Pulmonary artery endothelial cell (primary cell): ENCODE results near the gene RELN. TPM values are rescaled to one million over a fixed set of nuclear protein-coding genes. Genes with fewer than 3 reads are reported as not detected.
"Not testable (repeated sequence)": the region's sequence is repeated elsewhere in the genome, so short reads cannot be mapped to it uniquely, and the experiment has no call there.

Experiments used
- DNase-seq: peaks from one replicate; pipeline ENCODE4 v3.0.0-alpha.2; 2011; ENCODE audit warnings: low read depth, low spot score
- total RNA-seq: library from RNA; depleted of rRNA; stranded (reverse); fragments of >200 nt; gene quantifications from 2 replicates; pipeline ENCODE4 v1.2.3, GENCODE V29; 2014

RELN gene
- total RNA-seq, 1 donor from 2014 or later = 7.9 TPM

DNA sequence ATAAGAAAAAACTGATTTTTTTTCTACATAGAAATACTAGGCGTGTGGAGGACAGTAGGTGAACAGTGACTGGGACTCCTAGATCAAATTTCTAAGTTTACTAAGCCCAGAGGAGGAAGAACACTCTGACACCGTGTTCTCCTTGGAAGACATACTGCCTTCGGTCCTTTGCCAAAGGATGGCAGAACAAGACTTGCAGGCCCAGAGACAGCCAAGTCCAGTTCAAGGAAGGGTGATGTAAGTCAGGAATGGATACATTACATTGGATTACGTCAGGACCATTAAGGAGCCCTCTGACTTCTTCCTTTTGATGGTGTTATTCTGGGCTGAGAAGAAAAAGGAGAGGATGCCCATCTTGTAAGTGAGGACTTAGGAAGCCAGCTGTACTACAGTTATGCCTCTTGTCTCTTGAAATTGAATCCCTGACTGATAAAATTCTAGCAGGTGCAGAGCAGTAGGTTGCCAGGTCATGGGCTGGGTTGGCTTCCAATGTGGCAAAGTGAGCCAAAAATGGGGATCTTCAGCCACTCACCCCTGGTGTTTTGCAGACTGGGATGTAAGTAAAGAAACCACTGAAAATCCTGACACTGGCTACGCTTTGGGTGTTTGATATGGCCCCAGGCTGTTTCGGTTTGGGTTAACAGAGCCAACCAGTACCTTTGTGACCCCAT, 45.1 kb downstream of the RELN start:
- no peak for DNase-seq

DNA sequence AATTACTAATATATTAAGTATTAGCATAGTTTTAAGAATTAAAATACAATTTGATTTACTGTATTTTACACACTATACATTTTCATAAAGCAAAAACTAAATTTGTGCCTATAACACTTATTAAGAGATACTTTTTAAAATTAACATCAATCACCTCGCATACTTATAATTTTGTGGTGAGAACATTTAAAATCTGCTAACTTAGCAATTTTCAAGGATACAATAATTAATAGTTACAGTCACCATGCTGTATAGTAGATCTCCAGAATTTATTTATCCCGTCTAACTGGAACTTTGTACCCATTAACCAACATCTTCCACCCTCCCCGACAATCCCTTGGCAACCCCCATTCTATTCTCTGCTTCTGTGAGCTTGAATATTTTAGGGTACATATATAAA, 47.5 kb downstream of the RELN start:
- no peak for DNase-seq

DNA sequence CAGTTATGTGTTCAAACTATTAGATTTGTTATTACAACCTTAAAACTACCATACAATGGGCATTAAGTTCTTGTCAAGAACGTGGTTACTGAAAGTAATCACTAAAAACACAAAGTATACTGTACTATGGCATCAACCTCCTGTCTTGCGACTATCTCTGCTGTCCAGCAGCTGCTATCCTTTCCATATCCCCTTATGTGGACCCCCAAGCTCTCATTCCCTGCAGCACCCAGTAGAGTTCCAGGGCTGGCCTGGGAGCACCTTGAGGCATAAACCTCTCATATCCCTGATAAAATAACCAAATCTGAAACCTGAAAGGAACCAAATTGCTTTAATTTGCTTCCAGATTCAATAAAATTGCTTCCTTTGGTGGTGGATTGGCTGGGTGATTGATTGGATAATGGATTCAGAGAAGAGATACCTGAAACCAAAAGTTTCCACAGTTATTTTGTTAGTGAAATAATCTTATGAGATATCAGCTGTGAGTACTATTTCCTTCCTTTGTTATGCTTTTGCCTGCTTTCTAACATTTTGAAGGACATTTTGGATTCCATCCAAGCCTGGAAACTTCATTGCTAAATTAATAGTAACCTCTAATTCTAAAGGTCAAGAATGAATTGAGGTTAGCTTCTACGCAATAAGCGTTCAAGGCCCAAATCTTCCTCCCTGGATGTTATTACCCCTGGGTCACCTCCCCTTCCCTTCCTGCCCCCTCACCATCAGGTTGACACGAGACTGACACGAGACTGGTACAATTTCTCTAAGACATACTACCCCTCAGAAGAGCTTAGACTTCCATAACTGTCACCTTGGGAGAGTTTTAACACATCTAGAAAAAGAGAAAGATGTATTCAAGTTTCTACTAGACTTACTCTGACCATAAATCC, 48.8 kb downstream of the RELN start:
- DNase-seq = no peak

DNA sequence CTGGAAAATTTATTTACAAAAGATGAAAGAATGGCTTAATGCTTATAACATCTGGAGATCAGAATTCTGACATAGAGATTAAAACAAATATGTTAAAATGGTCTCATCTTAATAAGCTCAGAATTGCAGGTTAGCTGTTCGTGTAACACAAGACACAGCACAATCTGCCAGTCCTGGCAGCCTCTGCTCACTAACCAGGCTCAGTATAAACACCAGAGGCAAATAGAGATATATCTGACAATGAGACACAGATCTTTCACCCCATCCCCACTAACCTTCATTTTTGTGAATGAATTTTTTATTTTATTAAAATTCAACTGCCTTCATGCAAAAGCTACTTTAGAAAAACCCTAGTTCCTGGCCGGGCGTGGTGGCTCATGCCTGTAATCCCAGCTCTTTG, 51.8 kb downstream of the RELN start:
- DNase-seq = no peak

DNA sequence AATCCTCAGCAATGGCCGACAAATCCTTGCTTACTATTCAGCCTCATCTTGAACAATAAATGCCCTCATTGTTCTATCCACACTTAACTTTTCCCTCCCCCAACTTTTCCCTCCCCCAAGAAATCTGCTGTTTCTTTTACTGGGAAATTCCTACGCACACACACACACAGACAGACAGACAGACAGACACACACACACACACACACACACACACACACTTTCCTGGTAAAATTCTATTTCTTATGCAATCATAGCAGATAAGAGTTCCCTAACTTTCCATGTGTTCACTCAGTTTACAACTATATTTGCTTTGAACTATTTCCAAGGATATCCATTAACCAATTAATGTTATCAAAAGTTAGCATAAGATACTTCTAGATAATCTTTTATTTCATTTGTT, 52.9 kb downstream of the RELN start:
- DNase-seq = no peak

DNA sequence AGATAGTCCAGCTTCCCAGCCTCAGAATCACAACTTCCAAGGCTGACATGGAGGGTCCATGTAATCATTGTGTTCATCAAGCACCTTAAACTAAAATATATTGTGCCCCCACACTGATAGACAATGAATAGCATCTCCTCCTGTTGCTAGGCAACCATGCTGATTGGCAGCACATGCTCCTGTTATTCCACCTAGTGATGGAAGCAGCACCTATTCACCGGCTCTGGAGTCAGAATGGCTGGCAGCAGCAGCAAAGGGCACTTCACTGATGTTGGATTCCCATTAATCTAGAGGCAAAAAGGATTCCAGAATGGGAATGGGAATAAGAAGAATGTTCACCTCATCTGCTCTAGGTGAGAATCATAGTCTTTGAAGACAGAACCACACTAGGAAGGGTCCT, 55.0 kb downstream of the RELN start:
- DNase-seq = no peak

DNA sequence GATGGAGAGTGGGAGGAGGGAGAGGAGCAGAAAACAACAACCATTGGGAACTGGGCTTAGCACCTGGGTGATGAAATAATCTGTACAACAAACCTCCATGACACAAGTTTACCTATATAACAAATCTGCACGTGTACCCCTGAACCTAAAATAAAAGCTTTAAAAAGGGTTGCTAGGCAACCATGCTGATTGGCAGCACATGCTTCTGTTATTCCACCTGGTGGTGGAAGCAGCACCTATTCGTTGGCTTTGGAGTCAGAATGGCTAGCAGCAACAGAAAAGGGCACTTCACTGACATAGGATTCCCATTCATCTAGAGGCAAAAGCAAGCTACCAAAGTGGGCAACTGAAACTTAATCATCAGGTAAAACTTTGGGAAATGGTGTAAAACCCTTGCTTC, 57.1 kb downstream of the RELN start:
- no peak for DNase-seq

DNA sequence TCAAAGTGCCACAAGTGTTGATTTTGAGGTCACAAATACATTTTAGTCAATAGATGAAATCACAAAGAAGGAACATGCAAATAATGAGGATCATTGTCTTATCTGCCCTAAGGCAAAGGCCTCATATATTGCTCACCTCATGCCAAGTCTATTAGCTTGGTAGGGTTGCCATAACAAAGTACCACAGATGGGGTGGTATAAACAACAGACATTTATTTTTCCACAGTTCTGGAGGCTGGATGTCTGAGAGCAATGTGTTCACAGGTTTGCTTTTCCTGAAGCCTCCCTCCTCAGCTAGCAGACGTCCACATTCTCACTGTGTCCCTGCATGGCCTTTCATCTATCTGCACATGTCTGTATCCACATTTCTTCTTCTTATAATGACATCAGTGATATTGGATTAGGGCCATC, 59.6 kb downstream of the RELN start:
- DNase-seq = no peak

DNA sequence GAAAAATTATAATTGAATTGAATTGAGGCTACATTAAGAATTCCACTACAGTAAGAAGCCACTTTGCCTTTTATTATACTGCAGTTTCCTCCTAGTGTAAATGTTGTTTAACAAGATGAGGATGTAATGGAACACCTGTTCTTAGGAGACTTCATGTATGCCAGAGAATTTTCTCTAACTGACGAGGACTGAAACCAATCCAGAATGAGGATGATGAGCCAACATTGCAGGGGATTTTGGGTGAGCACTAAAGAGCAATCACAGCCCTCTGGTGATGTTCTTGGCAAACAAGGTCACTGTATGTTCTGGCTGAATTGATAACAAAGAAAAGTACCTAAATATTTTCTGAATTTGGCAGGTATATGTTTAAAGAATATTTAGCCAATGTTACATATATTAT, 60.9 kb downstream of the RELN start:
- no peak for DNase-seq

DNA sequence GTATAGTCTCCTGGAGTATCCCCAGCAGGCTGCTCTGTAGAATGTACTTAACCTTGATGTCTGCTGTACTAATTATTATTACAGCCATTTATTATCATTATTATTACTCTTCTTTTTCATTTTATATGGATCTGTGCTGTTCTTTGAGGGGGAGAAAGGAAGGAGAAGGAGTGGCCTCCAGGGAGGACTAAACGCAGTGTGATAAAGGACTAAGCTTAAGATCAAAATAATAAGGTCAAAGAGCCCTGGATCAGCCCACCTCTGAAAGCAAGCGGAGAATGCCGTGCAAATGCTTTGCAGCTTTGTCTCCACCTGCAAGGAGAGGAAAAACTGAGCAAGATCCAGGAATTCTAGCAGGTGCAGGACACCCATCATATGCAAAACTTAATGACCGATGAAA, 65.3 kb downstream of the RELN start:
- DNase-seq = no peak

DNA sequence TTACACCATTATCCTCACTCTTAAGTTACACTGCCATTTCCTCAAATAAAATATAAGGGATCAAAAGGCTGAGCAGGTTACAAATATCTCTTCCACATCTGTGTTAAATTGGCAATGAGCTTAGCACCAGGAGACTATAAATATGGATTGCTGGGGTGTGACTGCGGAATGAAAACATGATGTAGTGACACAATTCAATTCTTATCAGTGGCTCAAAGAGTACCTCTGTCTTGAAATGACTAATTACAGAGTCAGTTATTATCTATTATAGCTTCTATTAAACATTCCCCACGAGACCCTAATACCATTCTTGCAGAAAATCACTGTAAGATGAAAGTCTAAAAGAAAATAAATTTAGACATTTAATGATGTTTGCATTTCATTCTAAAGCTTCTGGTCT, 67.1 kb downstream of the RELN start:
- DNase-seq = no peak

DNA sequence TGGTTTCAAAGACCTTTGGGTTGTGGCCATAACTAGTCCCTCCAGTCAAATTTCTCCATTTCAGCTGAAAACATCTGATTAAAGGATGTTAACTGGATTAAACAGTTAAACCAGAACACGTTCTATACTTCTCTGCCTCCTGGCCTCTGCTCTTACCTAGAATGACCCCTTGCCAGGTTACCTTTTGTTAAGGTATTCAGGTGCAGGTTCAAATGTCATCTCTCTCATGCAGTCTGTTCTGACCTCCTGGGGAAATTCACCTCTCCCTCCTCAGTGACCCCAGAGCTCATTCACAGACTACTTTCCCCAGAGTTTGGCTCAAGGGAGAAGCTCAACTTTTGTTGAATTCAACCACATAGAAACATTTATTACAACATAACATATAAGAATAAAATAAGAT, 67.8 kb downstream of the RELN start:
- no peak for DNase-seq

DNA sequence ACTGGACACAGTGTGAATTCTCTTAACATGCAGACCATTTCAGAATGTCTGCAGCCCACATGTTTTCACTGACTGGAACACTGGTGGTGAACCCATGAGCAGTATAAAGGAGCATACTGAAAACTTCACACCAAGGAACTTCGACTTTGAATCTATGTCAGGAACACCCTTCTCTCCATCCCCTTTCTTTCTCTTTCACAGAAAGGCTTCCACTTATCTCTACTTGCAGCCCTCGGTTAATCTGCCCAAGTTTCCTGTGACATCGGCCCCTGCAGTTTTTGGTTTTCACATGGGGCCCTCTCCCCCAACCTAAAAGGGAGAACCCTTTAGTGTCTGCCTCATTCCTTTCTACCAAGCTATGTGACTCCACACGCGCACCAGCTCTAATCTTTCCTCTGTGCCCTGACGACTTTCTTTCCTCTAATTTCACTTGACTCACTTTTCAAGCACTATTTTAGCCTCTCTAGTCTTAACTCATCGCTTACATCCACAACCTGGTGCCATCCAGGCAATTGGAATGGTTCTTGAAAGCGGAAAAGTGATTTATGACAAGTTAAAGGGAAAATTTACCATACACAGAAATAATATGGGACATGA, 70.1 kb downstream of the RELN start:
- DNase-seq = no peak

DNA sequence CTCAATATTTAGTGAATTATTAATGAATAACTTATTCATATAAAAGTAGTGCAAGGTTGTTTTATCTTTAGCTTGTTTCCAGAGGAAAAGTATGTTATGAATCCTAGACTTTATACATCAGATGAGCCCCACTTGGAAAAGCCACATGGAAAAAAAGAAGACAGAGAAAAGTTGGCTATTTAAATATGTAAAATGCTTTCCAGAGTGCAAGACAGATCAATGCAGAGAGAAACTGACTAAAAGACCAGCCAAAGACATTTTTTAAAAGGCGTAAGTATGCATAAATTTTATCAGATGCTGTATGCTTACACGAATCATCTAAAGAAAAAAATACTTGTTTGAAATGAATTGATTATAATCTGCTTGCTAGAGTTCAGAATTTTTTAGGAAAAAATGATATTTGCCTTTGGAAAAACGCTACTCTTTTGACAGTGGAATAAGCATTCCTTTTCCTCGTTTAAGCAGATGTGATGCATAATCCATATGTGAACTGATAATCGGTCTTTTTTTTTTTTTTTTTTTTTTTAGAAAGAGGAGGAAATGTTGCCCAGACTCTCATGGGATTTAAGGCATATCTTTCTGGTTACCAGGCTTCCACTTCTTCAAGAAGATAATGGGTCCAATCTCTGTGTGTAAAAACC, 70.7 kb downstream of the RELN start:
- no peak for DNase-seq

DNA sequence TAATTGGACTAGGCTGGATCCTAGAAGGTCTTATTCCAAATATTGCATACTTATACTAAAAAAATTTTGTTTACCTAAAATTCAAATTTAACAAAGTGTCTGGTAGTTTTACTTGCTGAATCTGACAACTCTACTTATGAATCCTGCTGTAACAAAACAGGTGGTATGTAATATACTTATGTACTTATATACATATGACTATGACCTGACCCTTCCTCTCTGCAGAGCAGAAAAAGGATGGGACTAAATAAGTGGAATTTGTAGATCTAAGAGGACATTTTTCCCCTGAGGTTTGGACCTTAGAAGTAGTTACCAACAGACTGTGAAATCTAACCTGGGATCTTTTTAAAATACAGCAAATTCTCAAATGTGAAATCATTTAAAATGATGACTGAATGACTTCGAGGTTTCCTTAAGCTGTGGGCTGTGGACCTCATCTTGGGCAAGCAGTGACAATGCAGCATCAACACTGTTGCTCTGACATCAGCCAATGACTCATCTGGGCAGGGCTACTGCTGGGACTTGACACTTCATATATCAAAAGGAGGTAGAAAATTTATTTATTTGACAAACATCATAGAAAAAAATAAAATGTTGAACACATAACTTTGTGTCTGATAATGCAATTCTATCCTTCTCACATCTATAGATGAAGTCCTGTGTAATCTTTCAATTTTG, 73.6 kb downstream of the RELN start:
- no peak for DNase-seq

DNA sequence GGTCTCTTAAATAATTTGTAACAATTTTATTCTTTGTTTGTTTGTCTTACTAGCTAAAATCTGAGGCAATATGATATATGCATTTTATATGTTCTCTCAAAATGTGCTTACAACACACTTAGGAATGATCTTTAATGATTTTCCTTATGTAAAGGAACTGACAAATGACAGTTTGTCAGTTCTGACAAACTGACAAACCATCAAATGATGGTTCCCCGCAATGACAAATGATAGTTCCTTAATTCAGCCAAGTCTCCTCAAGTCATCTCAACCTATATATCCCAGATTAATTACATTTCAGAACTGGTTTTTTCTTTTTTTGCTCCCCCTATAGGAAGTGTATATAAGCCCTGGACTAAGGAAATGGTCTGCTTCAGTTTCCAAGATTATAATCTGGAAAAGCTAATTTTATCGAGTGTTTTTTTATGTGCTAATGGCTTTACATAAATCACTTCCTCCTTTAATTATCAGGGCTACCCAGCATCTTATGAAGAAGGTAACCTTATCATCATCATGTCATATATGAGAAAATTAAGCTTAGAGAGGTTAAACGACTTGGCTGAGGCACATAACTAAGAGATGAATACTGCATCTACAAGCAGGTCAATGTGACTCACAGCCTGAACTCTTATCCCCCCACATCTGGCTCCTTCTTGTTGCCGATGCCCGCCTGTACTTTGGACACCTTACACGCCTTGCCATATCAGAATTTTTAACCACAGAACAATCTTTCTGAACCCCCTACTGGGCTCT, 75.1 kb downstream of the RELN start:
- DNase-seq = no peak

DNA sequence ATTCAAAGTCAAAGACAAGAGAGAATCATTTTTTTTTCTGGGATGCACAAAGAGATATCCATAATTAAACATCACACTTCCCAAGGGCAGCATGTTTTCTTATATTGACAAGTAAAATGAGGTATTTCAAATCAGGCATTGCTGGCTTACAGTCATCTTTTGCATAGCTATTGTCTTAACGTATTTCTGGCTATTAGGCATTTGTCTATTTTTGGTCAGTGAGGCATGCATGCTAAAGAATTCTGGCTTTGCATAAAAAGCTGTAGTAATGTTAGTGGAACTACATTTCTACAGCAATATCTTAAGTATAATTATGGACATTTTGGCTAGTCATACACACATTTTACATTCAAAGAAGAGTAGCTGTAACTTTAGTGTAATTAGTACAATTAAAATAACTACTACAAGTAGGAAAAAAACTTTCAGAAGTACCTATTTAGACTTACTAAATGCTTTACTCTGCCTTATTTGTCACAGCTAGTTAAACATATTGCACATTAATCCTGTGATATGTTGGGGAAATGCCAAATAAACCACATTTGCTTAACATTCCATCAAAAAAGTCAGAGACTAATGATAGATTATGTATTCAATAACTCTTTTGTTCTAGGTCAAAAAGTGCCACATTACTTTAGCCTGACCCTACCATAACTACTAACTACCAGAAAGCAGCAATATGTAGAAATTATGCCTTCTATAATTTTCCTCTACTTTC, 76.4 kb downstream of the RELN start:
- no peak for DNase-seq

DNA sequence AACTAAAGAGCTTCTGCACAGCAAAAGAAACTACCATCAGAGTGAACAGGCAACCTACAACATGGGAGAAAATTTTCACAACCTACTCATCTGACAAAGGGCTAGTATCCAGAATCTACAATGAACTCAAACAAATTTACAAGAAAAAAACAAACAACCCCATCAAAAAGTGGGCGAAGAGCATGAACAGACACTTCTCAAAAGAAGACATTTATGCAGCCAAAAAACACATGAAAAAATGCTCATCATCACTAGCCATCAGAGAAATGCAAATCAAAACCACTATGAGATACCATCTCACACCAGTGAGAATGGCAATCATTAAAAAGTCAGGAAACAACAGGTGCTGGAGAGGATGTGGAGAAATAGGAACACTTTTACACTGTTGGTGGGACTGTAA, 78.4 kb downstream of the RELN start:
- not testable (repeated sequence) for DNase-seq

DNA sequence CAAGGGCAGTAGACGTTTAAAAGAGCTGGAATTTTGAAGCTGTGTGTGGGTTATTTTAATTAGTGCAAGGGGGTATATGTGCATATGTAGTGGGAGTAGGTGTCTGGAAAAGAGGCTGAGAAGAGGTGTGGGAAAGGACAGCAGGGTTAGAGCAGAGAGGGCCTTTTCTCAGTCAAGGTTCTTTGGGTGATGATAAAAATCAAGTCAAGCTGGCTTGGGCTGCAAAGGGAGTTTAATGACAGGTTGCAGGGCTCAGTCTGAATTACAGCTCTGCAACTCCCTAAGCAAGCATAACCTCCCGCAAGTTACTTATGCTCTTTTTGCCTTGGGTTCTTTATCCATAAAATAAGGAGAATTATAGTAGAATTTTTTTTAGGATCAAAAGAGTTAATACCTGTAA, 83.5 kb downstream of the RELN start:
- DNase-seq = no peak

DNA sequence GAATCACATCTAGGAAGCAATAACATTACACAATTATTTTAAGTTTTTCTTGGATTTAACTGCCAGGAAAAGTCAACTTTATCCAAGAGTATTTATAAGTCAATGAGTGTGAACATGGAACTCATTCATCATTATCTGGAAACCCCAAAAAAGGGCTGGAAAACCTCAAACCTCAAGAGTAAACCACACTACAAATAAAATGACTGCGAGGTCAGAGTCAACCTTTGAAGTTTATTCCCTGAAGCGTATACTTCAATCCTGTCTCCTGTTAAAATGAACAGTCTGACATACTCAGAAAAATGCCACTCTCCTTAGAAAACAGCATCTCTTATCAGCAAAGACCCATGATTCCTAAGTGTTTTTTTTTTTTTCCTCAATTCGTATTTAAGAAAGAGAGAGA, 86.5 kb downstream of the RELN start:
- no peak for DNase-seq
